ENCODE results near the gene UTF1.

Gene UTF1

DNA sequence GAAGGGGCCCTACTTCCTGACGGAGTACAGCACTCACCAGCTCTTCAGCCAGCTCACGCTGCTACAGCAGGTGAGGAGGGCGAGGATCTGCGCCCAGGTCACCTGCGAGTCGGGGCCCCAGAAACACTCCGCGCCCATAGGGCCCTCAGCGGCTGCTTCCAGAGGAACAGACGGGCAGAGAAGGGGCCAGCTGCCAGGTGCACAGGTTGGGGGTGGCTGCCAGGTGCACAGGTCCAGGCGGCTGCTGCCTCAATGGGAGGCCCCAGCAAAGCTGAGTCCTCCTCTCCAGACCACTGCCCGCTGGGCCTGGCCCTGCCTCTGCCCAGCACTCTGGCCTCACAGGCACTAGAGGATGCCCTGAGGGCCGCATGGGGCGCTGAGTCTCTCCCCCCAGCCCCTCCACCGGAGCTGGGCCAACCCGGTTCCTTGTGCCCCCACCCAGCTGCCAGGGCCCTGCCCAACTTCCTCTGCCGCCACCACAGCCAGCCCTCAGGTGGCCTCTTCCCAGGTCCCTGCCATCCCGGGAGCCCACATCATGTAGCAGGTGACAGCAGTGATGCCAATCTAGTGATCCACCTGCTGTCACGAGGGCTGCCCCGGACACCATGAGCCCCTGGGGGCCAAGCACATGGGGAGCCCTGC is 17.0 kb upstream of the UTF1 start:
- ChIA-PET CTCF (interaction anchor here (1.5 kb wide), 1 partner anchor 69 kb away, joined by 4 read pairs; no protein-coding TSS in a partner anchor), POLR2A (no interaction called here)
- TF ChIP-seq ZNF202 (tag by site-specific recombination; IDR thresholded peaks at IDR 0.05; ENCODE audit: borderline replicate concordance), result no peak
- no peak for TF ChIP-seq GLI2 (tag by site-specific recombination; IDR thresholded peaks at IDR 0.05; ENCODE audit: borderline replicate concordance, low read depth)
- no peak for TF ChIP-seq OSR2 (tag by site-specific recombination; IDR thresholded peaks at IDR 0.05)
- TF ChIP-seq ZNF555 (tag by site-specific recombination; conservative IDR thresholded peaks at IDR 0.05), result no peak
- TF ChIP-seq ZNF266 (tag by site-specific recombination; IDR thresholded peaks at IDR 0.05; ENCODE audit: low read depth), result no peak
- no peak for TF ChIP-seq OVOL3 (tag by site-specific recombination; IDR thresholded peaks at IDR 0.05)
- no peak for TF ChIP-seq BCL11B (tag by site-specific recombination; IDR thresholded peaks at IDR 0.05; ENCODE audit: low read depth)
- no peak for TF ChIP-seq ZNF239 (tag by site-specific recombination; IDR thresholded peaks at IDR 0.05)
- TF ChIP-seq ZNF785 (tag by site-specific recombination; IDR thresholded peaks at IDR 0.05), result no peak
- no peak for TF ChIP-seq ZNF23 (tag by site-specific recombination; IDR thresholded peaks at IDR 0.05; ENCODE audit: borderline replicate concordance)
- no peak for TF ChIP-seq ZNF132 (tag by site-specific recombination; IDR thresholded peaks at IDR 0.05; ENCODE audit: borderline replicate concordance)
- TF ChIP-seq ZNF660 (tag by site-specific recombination; IDR thresholded peaks at IDR 0.05), result no peak
- TF ChIP-seq ZFP37 (tag by site-specific recombination; IDR thresholded peaks at IDR 0.05), result no peak
- no peak for TF ChIP-seq ZNF776 (tag by site-specific recombination; IDR thresholded peaks at IDR 0.05; ENCODE audit: borderline replicate concordance)
- TF ChIP-seq, protein P1, sequence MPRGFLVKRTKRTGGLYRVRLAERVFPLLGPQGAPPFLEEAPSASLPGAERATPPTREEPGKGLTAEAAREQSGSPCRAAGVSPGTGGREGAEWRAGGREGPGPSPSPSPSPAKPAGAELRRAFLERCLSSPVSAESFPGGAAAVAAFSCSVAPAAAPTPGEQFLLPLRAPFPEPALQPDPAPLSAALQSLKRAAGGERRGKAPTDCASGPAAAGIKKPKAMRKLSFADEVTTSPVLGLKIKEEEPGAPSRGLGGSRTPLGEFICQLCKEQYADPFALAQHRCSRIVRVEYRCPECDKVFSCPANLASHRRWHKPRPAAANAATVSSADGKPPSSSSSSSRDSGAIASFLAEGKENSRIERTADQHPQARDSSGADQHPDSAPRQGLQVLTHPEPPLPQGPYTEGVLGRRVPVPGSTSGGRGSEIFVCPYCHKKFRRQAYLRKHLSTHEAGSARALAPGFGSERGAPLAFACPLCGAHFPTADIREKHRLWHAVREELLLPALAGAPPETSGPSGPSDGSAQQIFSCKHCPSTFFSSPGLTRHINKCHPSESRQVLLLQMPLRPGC (tag by site-specific recombination; IDR thresholded peaks at IDR 0.05), result no peak
- TF ChIP-seq, protein P2, sequence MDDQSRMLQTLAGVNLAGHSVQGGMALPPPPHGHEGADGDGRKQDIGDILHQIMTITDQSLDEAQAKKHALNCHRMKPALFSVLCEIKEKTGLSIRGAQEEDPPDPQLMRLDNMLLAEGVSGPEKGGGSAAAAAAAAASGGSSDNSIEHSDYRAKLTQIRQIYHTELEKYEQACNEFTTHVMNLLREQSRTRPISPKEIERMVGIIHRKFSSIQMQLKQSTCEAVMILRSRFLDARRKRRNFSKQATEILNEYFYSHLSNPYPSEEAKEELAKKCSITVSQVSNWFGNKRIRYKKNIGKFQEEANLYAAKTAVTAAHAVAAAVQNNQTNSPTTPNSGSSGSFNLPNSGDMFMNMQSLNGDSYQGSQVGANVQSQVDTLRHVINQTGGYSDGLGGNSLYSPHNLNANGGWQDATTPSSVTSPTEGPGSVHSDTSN (CRISPR knock-in tag; IDR thresholded peaks at IDR 0.05), result no peak
- TF ChIP-seq, protein P3, sequence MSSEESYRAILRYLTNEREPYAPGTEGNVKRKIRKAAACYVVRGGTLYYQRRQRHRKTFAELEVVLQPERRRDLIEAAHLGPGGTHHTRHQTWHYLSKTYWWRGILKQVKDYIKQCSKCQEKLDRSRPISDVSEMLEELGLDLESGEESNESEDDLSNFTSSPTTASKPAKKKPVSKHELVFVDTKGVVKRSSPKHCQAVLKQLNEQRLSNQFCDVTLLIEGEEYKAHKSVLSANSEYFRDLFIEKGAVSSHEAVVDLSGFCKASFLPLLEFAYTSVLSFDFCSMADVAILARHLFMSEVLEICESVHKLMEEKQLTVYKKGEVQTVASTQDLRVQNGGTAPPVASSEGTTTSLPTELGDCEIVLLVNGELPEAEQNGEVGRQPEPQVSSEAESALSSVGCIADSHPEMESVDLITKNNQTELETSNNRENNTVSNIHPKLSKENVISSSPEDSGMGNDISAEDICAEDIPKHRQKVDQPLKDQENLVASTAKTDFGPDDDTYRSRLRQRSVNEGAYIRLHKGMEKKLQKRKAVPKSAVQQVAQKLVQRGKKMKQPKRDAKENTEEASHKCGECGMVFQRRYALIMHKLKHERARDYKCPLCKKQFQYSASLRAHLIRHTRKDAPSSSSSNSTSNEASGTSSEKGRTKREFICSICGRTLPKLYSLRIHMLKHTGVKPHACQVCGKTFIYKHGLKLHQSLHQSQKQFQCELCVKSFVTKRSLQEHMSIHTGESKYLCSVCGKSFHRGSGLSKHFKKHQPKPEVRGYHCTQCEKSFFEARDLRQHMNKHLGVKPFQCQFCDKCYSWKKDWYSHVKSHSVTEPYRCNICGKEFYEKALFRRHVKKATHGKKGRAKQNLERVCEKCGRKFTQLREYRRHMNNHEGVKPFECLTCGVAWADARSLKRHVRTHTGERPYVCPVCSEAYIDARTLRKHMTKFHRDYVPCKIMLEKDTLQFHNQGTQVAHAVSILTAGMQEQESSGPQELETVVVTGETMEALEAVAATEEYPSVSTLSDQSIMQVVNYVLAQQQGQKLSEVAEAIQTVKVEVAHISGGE (tag by site-specific recombination; conservative IDR thresholded peaks at IDR 0.05; ENCODE audit: low read depth), result no peak
- Histone ChIP-seq H3K4me3 (ENCODE audit: low read depth, low read length) (no peak overlapping the region), H3K36me3 (ENCODE audit: control insufficient read depth in 2 of 2, insufficient read depth in 1 of 2, low read length in 2 of 2) (no peaks in the 10 kb centered on the region), H3K9me3 (ENCODE audit: control insufficient read depth, insufficient read depth, low read depth, low read length) (no peaks in the 10 kb centered on the region), H3K27ac (ENCODE audit: extremely low read depth, low read depth, low read length) (no peak overlapping the region), H3K4me1 (ENCODE audit: control insufficient read depth, insufficient read depth, low read length) (no peaks in the 10 kb centered on the region)

DNA sequence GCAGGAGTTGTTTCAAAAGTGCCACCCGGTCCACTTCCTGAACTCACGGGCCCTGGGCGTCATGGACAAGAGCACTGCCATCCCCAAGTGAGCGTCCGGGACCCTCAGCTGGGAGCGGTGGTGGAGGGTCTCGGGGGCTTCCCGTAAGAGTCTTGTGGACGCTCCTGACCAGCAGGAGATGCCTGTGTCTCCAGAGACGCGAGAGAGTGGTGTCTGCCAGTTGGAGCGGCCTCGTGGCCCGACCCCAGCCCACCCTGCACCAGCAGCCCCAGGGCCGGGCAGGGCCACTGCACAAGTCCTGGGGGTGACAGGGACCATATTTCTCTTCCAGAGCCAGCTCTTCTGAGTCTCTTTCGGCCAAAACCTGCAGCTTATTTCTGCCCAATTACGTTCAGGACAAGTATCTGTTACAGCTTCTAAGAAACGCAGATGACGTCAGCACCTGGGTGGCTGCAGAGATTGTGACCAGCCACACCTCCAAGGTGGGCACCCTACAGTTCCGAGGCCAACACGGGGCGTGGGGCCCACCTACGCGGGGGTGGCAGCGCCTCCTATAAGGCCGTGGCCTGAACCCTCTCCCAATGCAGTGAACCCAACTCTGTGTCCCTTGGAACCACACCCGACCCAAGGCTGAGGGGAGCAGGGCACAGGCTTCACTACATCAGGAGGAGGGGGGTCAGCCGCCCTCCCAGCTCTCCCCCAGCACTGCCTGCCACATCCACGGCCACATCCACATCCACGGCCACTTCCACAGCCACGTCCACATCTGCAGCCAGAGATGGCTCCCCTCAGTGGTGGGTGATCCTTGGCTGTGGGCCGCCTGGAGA is 16.2 kb upstream of the UTF1 start:
- ChIA-PET CTCF (interaction anchor here (1.5 kb wide), 1 partner anchor 70 kb away, joined by 4 read pairs; no protein-coding TSS in a partner anchor), POLR2A (no interaction called here)

More for the DNA sequence above, 16.2 kb upstream of the UTF1 start:
- H3K4me1 ChIP-seq (ENCODE audit: control insufficient read depth, insufficient read depth, low read length), result no peaks in the 10 kb centered on the region
- TF ChIP-seq ZNF555 (tag by site-specific recombination; conservative IDR thresholded peaks at IDR 0.05), result no peak
- TF ChIP-seq ZFP37 (tag by site-specific recombination; IDR thresholded peaks at IDR 0.05), result no peak
- TF ChIP-seq, protein P4, sequence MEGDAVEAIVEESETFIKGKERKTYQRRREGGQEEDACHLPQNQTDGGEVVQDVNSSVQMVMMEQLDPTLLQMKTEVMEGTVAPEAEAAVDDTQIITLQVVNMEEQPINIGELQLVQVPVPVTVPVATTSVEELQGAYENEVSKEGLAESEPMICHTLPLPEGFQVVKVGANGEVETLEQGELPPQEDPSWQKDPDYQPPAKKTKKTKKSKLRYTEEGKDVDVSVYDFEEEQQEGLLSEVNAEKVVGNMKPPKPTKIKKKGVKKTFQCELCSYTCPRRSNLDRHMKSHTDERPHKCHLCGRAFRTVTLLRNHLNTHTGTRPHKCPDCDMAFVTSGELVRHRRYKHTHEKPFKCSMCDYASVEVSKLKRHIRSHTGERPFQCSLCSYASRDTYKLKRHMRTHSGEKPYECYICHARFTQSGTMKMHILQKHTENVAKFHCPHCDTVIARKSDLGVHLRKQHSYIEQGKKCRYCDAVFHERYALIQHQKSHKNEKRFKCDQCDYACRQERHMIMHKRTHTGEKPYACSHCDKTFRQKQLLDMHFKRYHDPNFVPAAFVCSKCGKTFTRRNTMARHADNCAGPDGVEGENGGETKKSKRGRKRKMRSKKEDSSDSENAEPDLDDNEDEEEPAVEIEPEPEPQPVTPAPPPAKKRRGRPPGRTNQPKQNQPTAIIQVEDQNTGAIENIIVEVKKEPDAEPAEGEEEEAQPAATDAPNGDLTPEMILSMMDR (tag by site-specific recombination; IDR thresholded peaks at IDR 0.05), result no peak
- TF ChIP-seq, protein P5, sequence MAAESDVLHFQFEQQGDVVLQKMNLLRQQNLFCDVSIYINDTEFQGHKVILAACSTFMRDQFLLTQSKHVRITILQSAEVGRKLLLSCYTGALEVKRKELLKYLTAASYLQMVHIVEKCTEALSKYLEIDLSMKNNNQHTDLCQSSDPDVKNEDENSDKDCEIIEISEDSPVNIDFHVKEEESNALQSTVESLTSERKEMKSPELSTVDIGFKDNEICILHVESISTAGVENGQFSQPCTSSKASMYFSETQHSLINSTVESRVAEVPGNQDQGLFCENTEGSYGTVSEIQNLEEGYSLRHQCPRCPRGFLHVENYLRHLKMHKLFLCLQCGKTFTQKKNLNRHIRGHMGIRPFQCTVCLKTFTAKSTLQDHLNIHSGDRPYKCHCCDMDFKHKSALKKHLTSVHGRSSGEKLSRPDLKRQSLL (tag by site-specific recombination; IDR thresholded peaks at IDR 0.05), result no peak
- 0 out of 2 replicates have a peak, but pooled peaks have one; percentile 11 for TF ChIP-seq GLIS2 (tag by site-specific recombination; IDR thresholded peaks at IDR 0.05)
- H3K4me3 ChIP-seq (ENCODE audit: low read depth, low read length), result no peak overlapping the region
- no peaks in the 10 kb centered on the region for H3K36me3 ChIP-seq (ENCODE audit: control insufficient read depth in 2 of 2, insufficient read depth in 1 of 2, low read length in 2 of 2)
- H3K9me3 ChIP-seq (ENCODE audit: control insufficient read depth, insufficient read depth, low read depth, low read length), result no peaks in the 10 kb centered on the region
- no peak overlapping the region for H3K27ac ChIP-seq (ENCODE audit: extremely low read depth, low read depth, low read length)
